ENCODE measurements around the gene ADAMTS6.

DNA sequence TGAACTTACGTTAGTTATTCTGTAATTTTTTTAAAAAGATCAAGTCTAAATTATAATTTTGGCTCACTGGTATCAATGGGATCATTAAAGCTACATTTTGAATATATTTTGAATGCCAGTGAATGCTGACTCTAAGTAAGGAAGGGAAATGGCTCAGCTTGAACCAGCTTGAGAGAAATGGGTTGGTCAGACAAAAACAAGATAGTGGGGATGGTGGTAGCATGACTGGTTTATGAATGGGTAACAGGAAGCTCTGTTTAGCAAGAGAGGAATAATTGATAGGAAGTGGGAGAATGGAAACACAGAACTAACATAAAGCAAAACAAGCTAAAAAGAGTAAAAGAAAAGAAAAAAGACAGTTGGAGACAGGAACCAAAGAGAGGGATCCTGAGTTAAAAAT, 220.2 kb downstream of the ADAMTS6 start:
- TF ChIP-seq FOSL1 (CRISPR knock-in tag; IDR thresholded peaks at IDR 0.05; ENCODE audit: borderline replicate concordance) (no peak), ZKSCAN1 (IDR thresholded peaks at IDR 0.05; ENCODE audit: low read length) (no peak), REXO4 (CRISPR knock-in tag; IDR thresholded peaks at IDR 0.05; ENCODE audit: borderline replicate concordance) (no peak), ZZZ3 (CRISPR knock-in tag; IDR thresholded peaks at IDR 0.05; ENCODE audit: borderline replicate concordance) (no peak)
- TF ChIP-seq, protein P1, sequence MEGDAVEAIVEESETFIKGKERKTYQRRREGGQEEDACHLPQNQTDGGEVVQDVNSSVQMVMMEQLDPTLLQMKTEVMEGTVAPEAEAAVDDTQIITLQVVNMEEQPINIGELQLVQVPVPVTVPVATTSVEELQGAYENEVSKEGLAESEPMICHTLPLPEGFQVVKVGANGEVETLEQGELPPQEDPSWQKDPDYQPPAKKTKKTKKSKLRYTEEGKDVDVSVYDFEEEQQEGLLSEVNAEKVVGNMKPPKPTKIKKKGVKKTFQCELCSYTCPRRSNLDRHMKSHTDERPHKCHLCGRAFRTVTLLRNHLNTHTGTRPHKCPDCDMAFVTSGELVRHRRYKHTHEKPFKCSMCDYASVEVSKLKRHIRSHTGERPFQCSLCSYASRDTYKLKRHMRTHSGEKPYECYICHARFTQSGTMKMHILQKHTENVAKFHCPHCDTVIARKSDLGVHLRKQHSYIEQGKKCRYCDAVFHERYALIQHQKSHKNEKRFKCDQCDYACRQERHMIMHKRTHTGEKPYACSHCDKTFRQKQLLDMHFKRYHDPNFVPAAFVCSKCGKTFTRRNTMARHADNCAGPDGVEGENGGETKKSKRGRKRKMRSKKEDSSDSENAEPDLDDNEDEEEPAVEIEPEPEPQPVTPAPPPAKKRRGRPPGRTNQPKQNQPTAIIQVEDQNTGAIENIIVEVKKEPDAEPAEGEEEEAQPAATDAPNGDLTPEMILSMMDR (CRISPR knock-in tag; IDR thresholded peaks at IDR 0.05): no peak
